ENCODE results near the gene AUP1.

DNA sequence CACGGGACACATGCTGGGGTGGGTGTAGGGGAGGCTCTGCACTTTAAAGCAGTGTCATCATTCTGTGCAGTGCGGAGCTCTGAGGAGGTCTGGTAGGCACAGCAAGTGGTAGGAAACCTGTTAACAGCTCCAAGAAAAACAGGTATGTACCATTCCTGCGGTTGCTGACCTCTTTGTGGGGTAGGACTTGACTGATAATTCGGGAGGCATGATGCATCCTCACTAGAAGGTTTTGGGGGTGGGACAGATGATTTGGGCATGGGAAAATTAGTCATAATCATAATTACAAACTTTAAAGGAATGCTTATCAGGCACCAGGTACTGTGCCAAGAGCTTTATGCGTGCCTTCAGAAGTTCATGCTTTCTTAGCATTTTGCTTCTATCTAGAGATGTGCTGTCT lies 34.7 kb upstream of the AUP1 start:
- TF ChIP-seq, protein P1, sequence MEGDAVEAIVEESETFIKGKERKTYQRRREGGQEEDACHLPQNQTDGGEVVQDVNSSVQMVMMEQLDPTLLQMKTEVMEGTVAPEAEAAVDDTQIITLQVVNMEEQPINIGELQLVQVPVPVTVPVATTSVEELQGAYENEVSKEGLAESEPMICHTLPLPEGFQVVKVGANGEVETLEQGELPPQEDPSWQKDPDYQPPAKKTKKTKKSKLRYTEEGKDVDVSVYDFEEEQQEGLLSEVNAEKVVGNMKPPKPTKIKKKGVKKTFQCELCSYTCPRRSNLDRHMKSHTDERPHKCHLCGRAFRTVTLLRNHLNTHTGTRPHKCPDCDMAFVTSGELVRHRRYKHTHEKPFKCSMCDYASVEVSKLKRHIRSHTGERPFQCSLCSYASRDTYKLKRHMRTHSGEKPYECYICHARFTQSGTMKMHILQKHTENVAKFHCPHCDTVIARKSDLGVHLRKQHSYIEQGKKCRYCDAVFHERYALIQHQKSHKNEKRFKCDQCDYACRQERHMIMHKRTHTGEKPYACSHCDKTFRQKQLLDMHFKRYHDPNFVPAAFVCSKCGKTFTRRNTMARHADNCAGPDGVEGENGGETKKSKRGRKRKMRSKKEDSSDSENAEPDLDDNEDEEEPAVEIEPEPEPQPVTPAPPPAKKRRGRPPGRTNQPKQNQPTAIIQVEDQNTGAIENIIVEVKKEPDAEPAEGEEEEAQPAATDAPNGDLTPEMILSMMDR (IDR thresholded peaks at IDR 0.05; ENCODE audit: extremely low read depth in 1 of 2, insufficient read depth in 1 of 2, low read depth in 1 of 2, low read length in 2 of 2), result no peak
- no peak for TF ChIP-seq POLR2AphosphoS5 (IDR thresholded peaks at IDR 0.05; ENCODE audit: insufficient read depth, low read depth, low read length)

Measured in endothelial cell of umbilical vein (primary cell).